Measurements from ENCODE around the gene PRDX3. TPM values are rescaled to one million over a fixed set of nuclear protein-coding genes. Genes with fewer than 3 reads are reported as not detected.

PRDX3 gene
- total RNA-seq, 1 experiment from 2014 or later: 293 TPM

DNA sequence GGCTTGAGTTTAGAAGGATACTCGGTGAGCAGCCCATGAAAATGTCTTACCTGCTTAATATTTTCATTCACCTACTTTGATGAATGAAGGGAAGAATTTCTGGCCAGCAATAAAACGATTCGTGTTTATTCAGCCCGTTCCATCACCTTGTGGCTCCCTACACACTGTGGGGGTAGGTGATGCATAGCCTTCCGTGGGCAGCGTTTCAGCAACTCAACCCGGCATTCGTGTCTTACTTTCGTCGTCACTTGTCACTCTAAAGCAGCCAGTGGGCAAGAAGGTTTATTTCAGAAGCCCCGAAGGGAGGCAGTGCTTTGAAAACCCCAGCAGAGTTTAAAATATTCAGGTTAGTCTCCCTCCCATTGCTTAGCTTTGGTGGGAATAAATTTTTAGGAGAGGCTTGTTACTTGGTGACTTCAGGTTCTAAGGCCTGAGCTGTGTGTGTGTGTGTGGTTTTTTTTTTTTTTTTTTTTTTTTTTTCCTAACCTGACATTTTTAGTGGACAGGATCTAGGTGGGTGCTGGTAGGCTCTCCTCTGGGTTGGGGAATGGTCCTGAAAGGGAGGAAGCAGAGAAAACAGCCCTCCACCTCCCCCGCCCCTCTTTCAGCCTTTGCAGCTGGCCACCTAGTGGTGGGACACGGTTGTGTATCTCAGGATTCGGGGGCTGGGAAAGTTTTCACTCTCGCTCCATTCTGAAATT lies 30.6 kb upstream of the PRDX3 start:
- H3K4me3 ChIP-seq (ENCODE audit: low read length): peak overlapping the region; percentile 90
- peak overlapping the region; percentile 58; the same call in 1 of the 2 replicates for H2AFZ ChIP-seq (ENCODE audit: low read length)
- H3K27ac ChIP-seq (ENCODE audit: low read length): no peak overlapping the region
- H3K27me3 ChIP-seq (ENCODE audit: low read length): no peaks in the 10 kb centered on the region
- H3K9me2 ChIP-seq (replicated peaks; ENCODE audit: insufficient read depth, low read length): no peaks in the 10 kb centered on the region
- DNase-seq: peak; percentile 75
- peak overlapping the region; percentile 96 for H3K4me2 ChIP-seq (ENCODE audit: low read depth, low read length, poor library complexity, severe bottlenecking)
- no peaks in the 10 kb centered on the region for H3K36me3 ChIP-seq (ENCODE audit: insufficient read depth, low read length)
- peak overlapping the region; percentile 78 for H3K9ac ChIP-seq (ENCODE audit: low read length)
- no peaks in the 10 kb centered on the region for H4K20me1 ChIP-seq (ENCODE audit: insufficient read depth, low read depth, low read length)
- peaks cover 31% of the 10 kb centered on the region for H3K4me1 ChIP-seq (ENCODE audit: low read length)
- no peaks in the 10 kb centered on the region for H3K9me3 ChIP-seq (ENCODE audit: low read length)
- no peaks in the 10 kb centered on the region for H3K79me2 ChIP-seq (ENCODE audit: low read length)

DNA sequence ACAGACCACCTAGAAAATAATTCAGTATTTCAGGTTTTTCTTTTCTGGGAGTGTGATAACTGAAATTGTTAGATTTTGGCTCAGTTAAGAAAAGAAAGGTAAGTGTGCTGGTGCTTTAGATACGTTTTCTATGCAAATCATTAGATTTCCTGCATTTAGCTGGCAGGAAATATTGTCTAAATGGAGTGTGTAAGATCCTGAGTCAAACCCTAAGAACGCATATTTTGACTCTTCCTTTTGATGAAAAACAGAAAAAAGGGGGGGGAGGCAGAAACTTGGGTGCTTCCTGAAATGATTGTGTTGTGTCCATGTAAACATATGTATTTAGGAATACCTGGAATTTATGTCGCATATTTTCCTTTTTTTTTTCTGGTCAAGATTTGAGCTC lies 29.9 kb upstream of the PRDX3 start:
- H3K79me2 ChIP-seq (ENCODE audit: low read length): no peaks in the 10 kb centered on the region
- H3K4me3 ChIP-seq (ENCODE audit: low read length): peak overlapping the region; percentile 90
- peak; percentile 48 for DNase-seq
- H4K20me1 ChIP-seq (ENCODE audit: insufficient read depth, low read depth, low read length): no peaks in the 10 kb centered on the region
- H3K9ac ChIP-seq (ENCODE audit: low read length): peak overlapping the region; percentile 78
- H3K27me3 ChIP-seq (ENCODE audit: low read length): no peaks in the 10 kb centered on the region
- no peaks in the 10 kb centered on the region for H3K36me3 ChIP-seq (ENCODE audit: insufficient read depth, low read length)
- no peak overlapping the region for H3K27ac ChIP-seq (ENCODE audit: low read length)
- H3K9me3 ChIP-seq (ENCODE audit: low read length): no peaks in the 10 kb centered on the region
- no peaks in the 10 kb centered on the region for H3K9me2 ChIP-seq (replicated peaks; ENCODE audit: insufficient read depth, low read length)
- H2AFZ ChIP-seq (ENCODE audit: low read length): peak overlapping the region; percentile 83; the same call in 1 of the 2 replicates
- H3K4me1 ChIP-seq (ENCODE audit: low read length): peaks cover 31% of the 10 kb centered on the region
- peak overlapping the region; percentile 96 for H3K4me2 ChIP-seq (ENCODE audit: low read depth, low read length, poor library complexity, severe bottlenecking)

DNA sequence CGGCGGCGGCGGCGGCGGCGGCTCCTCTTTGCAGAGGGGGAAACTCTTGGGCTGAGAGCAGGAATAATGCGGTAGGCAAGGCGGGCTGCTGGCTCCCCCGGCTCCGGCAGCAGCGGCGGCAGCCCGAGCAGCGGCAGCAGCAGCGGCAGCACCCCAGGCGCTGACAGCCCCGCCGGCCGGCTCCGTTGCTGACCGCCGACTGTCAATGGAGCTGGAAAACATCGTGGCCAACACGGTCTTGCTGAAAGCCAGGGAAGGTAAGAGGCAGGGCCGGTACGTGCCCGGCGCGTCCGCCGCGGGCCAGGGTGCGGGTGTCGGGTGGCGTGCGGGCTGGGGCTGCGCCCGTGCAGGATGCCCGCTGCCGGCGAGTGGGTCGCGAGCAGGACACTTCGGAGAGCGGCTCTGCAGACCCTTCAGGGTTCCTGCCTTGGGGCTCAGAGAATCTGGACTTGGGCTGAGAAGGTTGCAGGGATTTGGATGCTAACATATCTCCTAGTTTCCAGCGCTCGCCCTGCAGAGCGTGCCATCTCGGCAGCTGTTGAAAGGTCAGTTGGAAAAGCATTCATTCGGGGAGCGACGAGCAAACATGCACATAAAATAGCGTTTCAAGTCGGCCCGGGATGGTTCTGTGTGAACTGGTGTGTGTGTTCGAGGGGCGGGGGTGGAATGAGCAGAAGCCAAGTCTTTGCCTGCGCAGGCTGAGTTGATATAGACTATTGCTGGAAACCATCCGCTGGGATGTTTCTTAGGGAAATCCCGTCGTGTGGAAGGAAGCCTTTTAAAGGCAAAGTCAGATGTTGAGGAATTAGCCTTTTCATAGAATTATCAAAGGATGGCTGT lies 29.3 kb upstream of the PRDX3 start:
- peak overlapping the region; percentile 96 for H3K4me2 ChIP-seq (ENCODE audit: low read depth, low read length, poor library complexity, severe bottlenecking)
- no peaks in the 10 kb centered on the region for H3K9me3 ChIP-seq (ENCODE audit: low read length)
- no peaks in the 10 kb centered on the region for H3K36me3 ChIP-seq (ENCODE audit: insufficient read depth, low read length)
- no peaks in the 10 kb centered on the region for H3K27me3 ChIP-seq (ENCODE audit: low read length)
- peaks cover 31% of the 10 kb centered on the region for H3K4me1 ChIP-seq (ENCODE audit: low read length)
- no peaks in the 10 kb centered on the region for H3K9me2 ChIP-seq (replicated peaks; ENCODE audit: insufficient read depth, low read length)
- peak overlapping the region; percentile 83 for H2AFZ ChIP-seq (ENCODE audit: low read length)
- peak overlapping the region; percentile 78 for H3K9ac ChIP-seq (ENCODE audit: low read length)
- peak; percentile 70 for DNase-seq
- H3K79me2 ChIP-seq (ENCODE audit: low read length): no peaks in the 10 kb centered on the region
- peak overlapping the region; percentile 34; the same call in 1 of the 2 replicates for H3K27ac ChIP-seq (ENCODE audit: low read length)
- H4K20me1 ChIP-seq (ENCODE audit: insufficient read depth, low read depth, low read length): no peaks in the 10 kb centered on the region
- peak overlapping the region; percentile 90 for H3K4me3 ChIP-seq (ENCODE audit: low read length)

DNA sequence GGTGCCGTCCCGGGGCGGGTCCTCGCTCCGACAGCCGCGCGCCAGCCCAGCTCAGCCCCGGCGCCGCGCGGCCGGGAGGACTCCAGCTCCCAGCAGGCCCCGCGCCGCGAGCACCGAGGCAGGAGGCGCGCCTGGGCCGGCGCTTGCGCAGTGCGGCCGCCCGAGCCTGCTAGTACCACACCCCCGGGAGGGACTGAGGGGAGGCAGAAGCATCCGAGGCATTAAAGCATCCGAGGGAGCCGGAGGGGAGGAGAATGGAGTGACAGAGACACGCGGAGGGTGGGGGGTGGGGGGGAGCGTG lies 28.7 kb upstream of the PRDX3 start, which contains the start of gene GRK5:
GRK5 (plus strand) TSS at position 206 of the 301 bp plus-strand sequence. CDS start 347 bp downstream, outside the sequence.
- peak within 1 kb of the TSS; percentile 90 for H3K4me3 ChIP-seq (ENCODE audit: low read length)
- H3K4me1 ChIP-seq (ENCODE audit: low read length): peaks cover 31% of the 10 kb centered on the region
- H3K9me3 ChIP-seq (ENCODE audit: low read length): no peaks in the 10 kb centered on the region
- no peaks in the 10 kb centered on the region for H3K79me2 ChIP-seq (ENCODE audit: low read length)
- no peaks in the 10 kb centered on the region for H3K27me3 ChIP-seq (ENCODE audit: low read length)
- H3K9me2 ChIP-seq (replicated peaks; ENCODE audit: insufficient read depth, low read length): no peaks in the 10 kb centered on the region
- DNase-seq: peak; percentile 98
- H3K9ac ChIP-seq (ENCODE audit: low read length): peak within 1 kb of the TSS; percentile 80
- H4K20me1 ChIP-seq (ENCODE audit: insufficient read depth, low read depth, low read length): no peaks in the 10 kb centered on the region
- H2AFZ ChIP-seq (ENCODE audit: low read length): peak within 1 kb of the TSS; percentile 97
- H3K36me3 ChIP-seq (ENCODE audit: insufficient read depth, low read length): no peaks in the 10 kb centered on the region
- H3K27ac ChIP-seq (ENCODE audit: low read length): peak within 1 kb of the TSS; percentile 68
- H3K4me2 ChIP-seq (ENCODE audit: low read depth, low read length, poor library complexity, severe bottlenecking): peak within 1 kb of the TSS; percentile 96

GRCh38 chr10:119206603-119207365 lies 28.2 kb upstream of the PRDX3 start:
- Histone ChIP-seq H2AFZ (ENCODE audit: low read length) (peak overlapping the region; percentile 97), H3K4me1 (ENCODE audit: low read length) (peaks cover 31% of the 10 kb centered on the region), H3K36me3 (ENCODE audit: insufficient read depth, low read length) (no peaks in the 10 kb centered on the region)

GRCh38 chr10:119205894-119206602 lies 27.4 kb upstream of the PRDX3 start:
- H2AFZ ChIP-seq (ENCODE audit: low read length): peak overlapping the region; percentile 97

More at GRCh38 chr10:119206603-119207365, 28.2 kb upstream of the PRDX3 start:
- Histone ChIP-seq H3K4me3 (ENCODE audit: low read length) (peak overlapping the region; percentile 74), H3K79me2 (ENCODE audit: low read length) (no peaks in the 10 kb centered on the region), H3K27ac (ENCODE audit: low read length) (peak overlapping the region; percentile 68), H3K9me3 (ENCODE audit: low read length) (no peaks in the 10 kb centered on the region), H3K27me3 (ENCODE audit: low read length) (no peaks in the 10 kb centered on the region), H3K4me2 (ENCODE audit: low read depth, low read length, poor library complexity, severe bottlenecking) (peak overlapping the region; percentile 72), H3K9ac (ENCODE audit: low read length) (peak overlapping the region; percentile 80), H3K9me2 (replicated peaks; ENCODE audit: insufficient read depth, low read length) (no peaks in the 10 kb centered on the region), H4K20me1 (ENCODE audit: insufficient read depth, low read depth, low read length) (no peaks in the 10 kb centered on the region)
- peak; percentile 89 for DNase-seq

DNA sequence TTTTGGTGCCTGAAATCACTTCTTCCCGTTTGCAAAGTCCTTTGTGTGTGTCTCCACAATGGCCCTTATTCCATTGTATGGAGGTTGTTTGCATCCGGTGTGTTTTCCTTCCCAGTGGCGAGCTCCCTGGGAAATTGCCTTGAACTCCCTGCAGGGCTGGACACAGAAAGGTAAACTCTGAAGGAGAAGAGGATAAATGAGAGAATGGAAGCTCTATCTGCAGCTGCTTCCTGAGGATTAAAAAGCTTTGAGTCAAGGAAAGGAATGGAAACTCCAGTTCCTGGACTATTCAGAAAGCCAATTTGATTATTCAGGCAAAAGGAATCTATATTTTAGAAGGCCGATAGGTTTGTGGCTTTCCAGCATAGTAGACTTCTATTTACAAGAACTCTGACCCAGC lies 24.4 kb upstream of the PRDX3 start:
- no peaks in the 10 kb centered on the region for H3K9me2 ChIP-seq (replicated peaks; ENCODE audit: insufficient read depth, low read length)
- H2AFZ ChIP-seq (ENCODE audit: low read length): no peak overlapping the region
- no peak overlapping the region for H3K9ac ChIP-seq (ENCODE audit: low read length)
- H3K79me2 ChIP-seq (ENCODE audit: low read length): no peaks in the 10 kb centered on the region
- no peak overlapping the region for H3K27ac ChIP-seq (ENCODE audit: low read length)
- no peaks in the 10 kb centered on the region for H3K9me3 ChIP-seq (ENCODE audit: low read length)
- no peaks in the 10 kb centered on the region for H3K36me3 ChIP-seq (ENCODE audit: insufficient read depth, low read length)
- no peak overlapping the region for H3K4me2 ChIP-seq (ENCODE audit: low read depth, low read length, poor library complexity, severe bottlenecking)
- no peak for DNase-seq
- H3K4me1 ChIP-seq (ENCODE audit: low read length): peaks cover 18% of the 10 kb centered on the region
- no peaks in the 10 kb centered on the region for H4K20me1 ChIP-seq (ENCODE audit: insufficient read depth, low read depth, low read length)
- no peaks in the 10 kb centered on the region for H3K27me3 ChIP-seq (ENCODE audit: low read length)
- H3K4me3 ChIP-seq (ENCODE audit: low read length): no peak overlapping the region

More at GRCh38 chr10:119205894-119206602, 27.4 kb upstream of the PRDX3 start:
- peak overlapping the region; percentile 80 for H3K9ac ChIP-seq (ENCODE audit: low read length)
- H3K4me1 ChIP-seq (ENCODE audit: low read length): peaks cover 31% of the 10 kb centered on the region
- H3K27ac ChIP-seq (ENCODE audit: low read length): no peak overlapping the region
- no peaks in the 10 kb centered on the region for H4K20me1 ChIP-seq (ENCODE audit: insufficient read depth, low read depth, low read length)
- no peaks in the 10 kb centered on the region for H3K79me2 ChIP-seq (ENCODE audit: low read length)
- H3K4me2 ChIP-seq (ENCODE audit: low read depth, low read length, poor library complexity, severe bottlenecking): peak overlapping the region; percentile 72
- no peaks in the 10 kb centered on the region for H3K9me2 ChIP-seq (replicated peaks; ENCODE audit: insufficient read depth, low read length)
- peak; percentile 77 for DNase-seq
- H3K36me3 ChIP-seq (ENCODE audit: insufficient read depth, low read length): no peaks in the 10 kb centered on the region
- no peaks in the 10 kb centered on the region for H3K27me3 ChIP-seq (ENCODE audit: low read length)
- H3K9me3 ChIP-seq (ENCODE audit: low read length): no peaks in the 10 kb centered on the region
- peak overlapping the region; percentile 74 for H3K4me3 ChIP-seq (ENCODE audit: low read length)
